A549 (cell line): ENCODE measurements around the gene CTIF. TPM values are rescaled to one million over a fixed set of nuclear protein-coding genes. Genes with fewer than 3 reads are reported as not detected.
A peak's percentile ranks its signal among the peaks of the same experiment; 100 is the strongest.
"Not testable (repeated sequence)": the region's sequence is repeated elsewhere in the genome, so short reads cannot be mapped to it uniquely, and the experiment has no call there.

Experiments
- ATAC-seq, 2 experiments: fragments of 200-7000 bp in 1 of 2; fragments of >200 bp in 1 of 2; cut with Nextera tagmentation in 1 of 2; cut with Tn5 transposase in 1 of 2; 3 replicates each; pipeline versions ENCODE4 v1.8.0 to v1.9.1; 2018 to 2020; ENCODE audit warnings: mild to moderate bottlenecking in 1 of 2, moderate library complexity in 1 of 2
- CTCF ChIA-PET: fragments of 300-600 bp; sonication (Branson Sonifier 250); formaldehyde crosslinking; extraction: SDS; loops from one replicate; lab custom pipeline; 2021; ENCODE audit warnings: antibody characterized with exemption, inconsistent platforms; lab: Yijun Ruan, JAX
- POLR2A ChIA-PET: fragments of 350-600 bp; formaldehyde crosslinking; extraction: SDS; loops from one replicate; lab custom pipeline; 2021; ENCODE audit warnings: antibody characterized with exemption, inconsistent platforms; lab: Yijun Ruan, JAX
- DNase-seq, 2 experiments: peaks; one replicate each; pipeline versions ENCODE4 v3.0.0 to v3.0.0-alpha.2; 2011 to 2016; ENCODE audit warnings: low read depth in 1 of 2, low spot score in 1 of 2
- FAIRE-seq: peaks from 2 replicates; lab custom pipeline; 2011; peaks lifted over from hg19 to GRCh38; lab: Jason Lieb, UNC
- H3K27ac ChIP-seq, 2 experiments: fragments of >200 bp; sonication (Bioruptor Twin); formaldehyde crosslinking; 3 replicates each; pipeline ENCODE4 v1.5.1; 2016 to 2017
- H3K4me1 ChIP-seq: fragments of >200 bp; sonication (Bioruptor Twin); formaldehyde crosslinking; 3 replicates; pipeline ENCODE4 v1.6.1; 2016
- H3K4me2 ChIP-seq: fragments of >200 bp; sonication (Bioruptor Twin); formaldehyde crosslinking; 3 replicates; pipeline ENCODE4 v1.6.1; 2016
- H3K4me3 ChIP-seq: fragments of >200 bp; sonication (Bioruptor Twin); formaldehyde crosslinking; 3 replicates; pipeline ENCODE4 v1.5.1; 2016
- H3K9me3 ChIP-seq: fragments of >200 bp; sonication (Bioruptor Twin); formaldehyde crosslinking; 3 replicates; pipeline ENCODE4 v1.6.1; 2016
- CBX2 ChIP-seq: fragments of 200-600 bp; sonication (generic); IDR thresholded peaks from 2 replicates; pipeline ENCODE4 v1.6.1; 2016; ENCODE audit warnings: low read depth, mild to moderate bottlenecking, borderline replicate concordance
- CEBPB ChIP-seq, 2 experiments: fragments of >200 bp in 1 of 2; sonication (Bioruptor Twin) in 1 of 2; formaldehyde crosslinking in 1 of 2; IDR thresholded peaks; 2 replicates each; pipeline ENCODE4 v1.6.1; 2012 to 2016
- CHD2 ChIP-seq: fragments of 150-350 bp; IDR thresholded peaks from 2 replicates; pipeline ENCODE4 v1.6.1; 2014; ENCODE audit warnings: low read length; ENCODE audit not compliant: partially characterized antibody
- ELK1 ChIP-seq: fragments of 150-350 bp; IDR thresholded peaks from 2 replicates; pipeline ENCODE4 v1.6.1; 2014; ENCODE audit warnings: low read depth, mild to moderate bottlenecking, low read length
- FOXS1 ChIP-seq: fragments of 250-450 bp; sonication (Bioruptor Pico); IDR thresholded peaks from 2 replicates; pipeline ENCODE4 v1.5.0; 2020; ENCODE audit warnings: mild to moderate bottlenecking, moderate library complexity
- GATA3 ChIP-seq: IDR thresholded peaks from 2 replicates; pipeline ENCODE4 v1.6.1; 2012; ENCODE audit warnings: borderline replicate concordance
- HEYL ChIP-seq: fragments of 250-450 bp; sonication (Bioruptor Pico); IDR thresholded peaks from 2 replicates; pipeline ENCODE4 v1.8.0; 2021; ENCODE audit warnings: mild to moderate bottlenecking, moderate library complexity
- HOXB5 ChIP-seq: fragments of 250-450 bp; sonication (Bioruptor Pico); IDR thresholded peaks from 2 replicates; pipeline ENCODE4 v1.5.0; 2020; ENCODE audit warnings: mild to moderate bottlenecking, moderate library complexity
- MAFK ChIP-seq: fragments of 450-650 bp; IDR thresholded peaks from 2 replicates; pipeline ENCODE4 v1.6.1; 2014; ENCODE audit not compliant: partially characterized antibody
- MYC ChIP-seq: IDR thresholded peaks from 2 replicates; pipeline ENCODE4 v1.6.1; 2012; ENCODE audit warnings: mild to moderate bottlenecking, inconsistent platforms, low read length, improper control_type of control experiment, borderline replicate concordance
- NFE2L2 ChIP-seq: fragments of 150-350 bp; conservative IDR thresholded peaks from 2 replicates; pipeline ENCODE4 v1.6.1; 2014; ENCODE audit warnings: low read length
- NPAS2 ChIP-seq: fragments of 250-450 bp; sonication (Bioruptor Pico); IDR thresholded peaks from 2 replicates; pipeline ENCODE4 v1.8.0; 2022; ENCODE audit warnings: mild to moderate bottlenecking, moderate library complexity, borderline replicate concordance
- NR3C1 ChIP-seq: fragments of >200 bp; sonication (Bioruptor Twin); formaldehyde crosslinking; IDR thresholded peaks from 3 replicates; pipeline ENCODE4 v1.6.1; 2017
- POLR2AphosphoS2 ChIP-seq: conservative IDR thresholded peaks from 2 replicates; pipeline ENCODE4 v1.6.1; 2012; ENCODE audit warnings: low read length, improper control_type of control experiment, inconsistent platforms
- RARB ChIP-seq: fragments of 250-450 bp; sonication (Bioruptor Pico); IDR thresholded peaks from 2 replicates; pipeline ENCODE4 v1.8.0; 2021; ENCODE audit warnings: mild to moderate bottlenecking, moderate library complexity
- SMC3 ChIP-seq: fragments of >200 bp; sonication (Bioruptor Twin); formaldehyde crosslinking; IDR thresholded peaks from 3 replicates; pipeline ENCODE4 v1.6.1; 2018; ENCODE audit warnings: inconsistent platforms
- USF2 ChIP-seq: fragments of 450-650 bp; IDR thresholded peaks from 2 replicates; pipeline ENCODE4 v1.6.1; 2014; ENCODE audit warnings: antibody characterized with exemption
- ZFP36 ChIP-seq: fragments of 450-650 bp; IDR thresholded peaks from 2 replicates; pipeline ENCODE4 v1.6.1; 2014; ENCODE audit warnings: borderline replicate concordance; ENCODE audit not compliant: partially characterized antibody
- whole genome bisulfite sequencing: methylation state at CpG from one replicate; pipeline ENCODE4 v1.1.6; 2017; ENCODE audit errors: missing lambda C conversion rate; 5-methylcytosine and 5-hydroxymethylcytosine counted together
- polyA plus RNA-seq, 4 experiments: library from polyadenylated mRNA; depleted of rRNA in 3 of 4; stranded (reverse); fragments of >200 nt; fragmentation: RNase III in 1 of 4; extraction: RNeasy Plus Mini Kit Qiagen cat#74134 plus additional on column Dnase treatment in 1 of 4; gene quantifications; 2 replicates in 3 of 4; 3 replicates in 1 of 4; pipeline ENCODE4 v1.2.3, GENCODE V29; 2011 to 2017

CTIF gene
- polyA plus RNA-seq, 2 of the 4 experiments (the other 2 are of a cell fraction), result 17.0 to 24.7 TPM

GRCh38 chr18:48867978-48868377 lies 329.1 kb downstream of the CTIF start:
- POLR2A ChIA-PET, result no interaction called here
- CTCF ChIA-PET, result interaction anchor here (0.8 kb wide), 1 partner anchor 9 kb away, joined by 3 read pairs; no protein-coding TSS in a partner anchor
- no peak for ATAC-seq
- no peak for TF ChIP-seq ZFP36
- no peak for DNase-seq
- no peak overlapping the region for H3K4me2 ChIP-seq
- 86% methylated on average over 1 of the region's 1 CpG for WGBS
- no peaks in the 10 kb centered on the region for H3K9me3 ChIP-seq
- H3K4me3 ChIP-seq, result no peak overlapping the region
- peak overlapping the region in 1 of 2 experiments; percentile 78; a peak in 4 of 6 replicates for H3K27ac ChIP-seq
- FAIRE-seq, result no peak
- H3K4me1 ChIP-seq, result peaks cover 25% of the 10 kb centered on the region

- CTCF ChIA-PET, result interaction anchor here (0.8 kb wide), 1 partner anchor 10 kb away, joined by 3 read pairs; no protein-coding TSS in a partner anchor
- Histone ChIP-seq H3K4me3 (no peak overlapping the region), H3K4me2 (peak overlapping the region; percentile 27), H3K4me1 (peaks cover 33% of the 10 kb centered on the region), H3K9me3 (no peaks in the 10 kb centered on the region), H3K27ac (peak overlapping the region; percentile 43 to 78; a peak in 4 of 6 replicates)
- WGBS, result 51% methylated on average over 12 of the region's 14 CpGs
- TF ChIP-seq NR3C1 (no peak), MAFK (peak; percentile 69), ZFP36 (peak; percentile 96)
- POLR2A ChIA-PET, result no interaction called here
- DNase-seq (peak in 1 of 2 experiments; percentile 51), FAIRE-seq (no peak), ATAC-seq (peak; percentile 60 to 69; a peak in 5 of 6 replicates)
Measured at GRCh38 chr18:48868468-48869466, 329.9 kb downstream of the CTIF start.

GRCh38 chr18:48869591-48869990 lies 330.8 kb downstream of the CTIF start:
- TF ChIP-seq NFE2L2 (no peak), GATA3 (no peak)
- no peak overlapping the region; the same call in 2 of the 3 replicates for H3K4me2 ChIP-seq
- H3K4me3 ChIP-seq, result no peak overlapping the region
- ATAC-seq, result no peak
- H3K4me1 ChIP-seq, result peaks cover 41% of the 10 kb centered on the region
- peak overlapping the region; percentile 43 to 78; a peak in 5 of 6 replicates for H3K27ac ChIP-seq
- ChIA-PET CTCF (no interaction called here), POLR2A (no interaction called here)
- no peak for DNase-seq
- FAIRE-seq, result no peak
- 74% methylated on average over 4 of the region's 5 CpGs for WGBS
- no peaks in the 10 kb centered on the region for H3K9me3 ChIP-seq

- DNase-seq, FAIRE-seq, ATAC-seq, H3K9me3 ChIP-seq, CTCF ChIA-PET, H3K4me3 ChIP-seq, POLR2A ChIA-PET, H3K4me2 ChIP-seq: not testable (repeated sequence)
- Histone ChIP-seq H3K4me1 (peaks cover 45% of the 10 kb centered on the region), H3K27ac (peak overlapping the region in 1 of 2 experiments; percentile 60; a peak in 2 of 6 replicates)
- WGBS, result 96% methylated on average over 10 of the region's 13 CpGs
Measured at GRCh38 chr18:48870926-48871325, 332.1 kb downstream of the CTIF start.

GRCh38 chr18:48871391-48872166 lies 332.7 kb downstream of the CTIF start:
- TF ChIP-seq POLR2AphosphoS2 (no peak), CHD2 (no peak), ELK1 (no peak), FOXS1 (CRISPR knock-in tag) (no peak), MYC (no peak), SMC3 (no peak), HOXB5 (CRISPR knock-in tag) (no peak), NFE2L2 (no peak), USF2 (no peak), NPAS2 (CRISPR knock-in tag) (no peak), RARB (CRISPR knock-in tag) (no peak), CEBPB (IDR thresholded peaks at IDR 0.05) (no peak), CBX2 (no peak), HEYL (no peak)
- Histone ChIP-seq H3K4me2 (no peak overlapping the region), H3K27ac (peak overlapping the region; percentile 78 to 94; a peak in 5 of 6 replicates), H3K9me3 (no peaks in the 10 kb centered on the region), H3K4me1 (peaks cover 45% of the 10 kb centered on the region), H3K4me3 (no peak overlapping the region)
- 94% methylated on average over 23 of the region's 23 CpGs for WGBS
- ChIA-PET CTCF (no interaction called here), POLR2A (no interaction called here)
- DNase-seq (no peak), ATAC-seq (no peak), FAIRE-seq (no peak)
